ENCODE measurements around the gene ALPK3. TPM values are rescaled to one million over a fixed set of nuclear protein-coding genes. Genes with fewer than 3 reads are reported as not detected.

ALPK3 gene
- polyA plus RNA-seq, 1 donor (not counting 4 experiments of a cell fraction or from before 2014, with no cell fraction given): 0.07 TPM

DNA sequence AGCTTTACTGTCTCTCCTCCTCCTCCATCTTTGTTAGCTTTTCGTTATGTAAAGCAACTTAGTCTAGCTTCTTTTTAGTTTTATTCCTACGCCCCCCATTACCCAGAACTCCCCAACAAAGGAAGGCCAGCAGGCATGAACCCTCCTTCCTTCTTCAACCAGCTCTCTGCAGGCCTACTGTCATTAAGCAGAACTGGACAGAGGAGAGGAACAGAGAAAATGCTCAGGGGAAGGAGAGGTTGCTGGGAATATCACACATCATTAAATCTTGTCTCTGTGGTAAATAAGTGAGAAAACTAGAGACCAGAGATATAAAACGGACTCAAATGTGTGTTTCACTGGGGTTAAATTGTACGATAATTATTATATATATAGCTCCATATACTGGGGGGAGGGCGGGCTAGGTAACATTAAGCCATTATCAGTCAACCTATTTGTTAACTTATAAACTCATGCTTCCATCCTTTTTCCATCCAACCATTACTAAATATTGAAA, 48.0 kb downstream of the ALPK3 start:
- no peaks in the 10 kb centered on the region for H3K9me3 ChIP-seq (ENCODE audit: control insufficient read depth, low read depth, low read length)

GRCh38 chr15:84868037-84868880, 51.1 kb downstream of the ALPK3 start:
- no peak overlapping the region for H3K4me2 ChIP-seq (ENCODE audit: control insufficient read depth, extremely low read depth, insufficient read depth, low read depth, low read length)
- H3K79me2 ChIP-seq (ENCODE audit: control insufficient read depth, insufficient read depth, low read length): no peaks in the 10 kb centered on the region
- no peak for TF ChIP-seq EZH2 (IDR thresholded peaks at IDR 0.05; ENCODE audit: low read length)
- TF ChIP-seq, protein P1, sequence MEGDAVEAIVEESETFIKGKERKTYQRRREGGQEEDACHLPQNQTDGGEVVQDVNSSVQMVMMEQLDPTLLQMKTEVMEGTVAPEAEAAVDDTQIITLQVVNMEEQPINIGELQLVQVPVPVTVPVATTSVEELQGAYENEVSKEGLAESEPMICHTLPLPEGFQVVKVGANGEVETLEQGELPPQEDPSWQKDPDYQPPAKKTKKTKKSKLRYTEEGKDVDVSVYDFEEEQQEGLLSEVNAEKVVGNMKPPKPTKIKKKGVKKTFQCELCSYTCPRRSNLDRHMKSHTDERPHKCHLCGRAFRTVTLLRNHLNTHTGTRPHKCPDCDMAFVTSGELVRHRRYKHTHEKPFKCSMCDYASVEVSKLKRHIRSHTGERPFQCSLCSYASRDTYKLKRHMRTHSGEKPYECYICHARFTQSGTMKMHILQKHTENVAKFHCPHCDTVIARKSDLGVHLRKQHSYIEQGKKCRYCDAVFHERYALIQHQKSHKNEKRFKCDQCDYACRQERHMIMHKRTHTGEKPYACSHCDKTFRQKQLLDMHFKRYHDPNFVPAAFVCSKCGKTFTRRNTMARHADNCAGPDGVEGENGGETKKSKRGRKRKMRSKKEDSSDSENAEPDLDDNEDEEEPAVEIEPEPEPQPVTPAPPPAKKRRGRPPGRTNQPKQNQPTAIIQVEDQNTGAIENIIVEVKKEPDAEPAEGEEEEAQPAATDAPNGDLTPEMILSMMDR (optimal IDR thresholded peaks at IDR 0.05 in 1 of 3, IDR thresholded peaks at IDR 0.05 in 1 of 3, conservative IDR thresholded peaks at IDR 0.05 in 1 of 3; ENCODE audit: extremely low read depth in 1 of 3, insufficient read depth in 2 of 3, low read length in 3 of 3): no peak
- H3K36me3 ChIP-seq (ENCODE audit: control insufficient read depth in 2 of 2, extremely low read depth in 1 of 2, insufficient read depth in 2 of 2, low read length in 2 of 2): no peaks in the 10 kb centered on the region
- no peak overlapping the region for H3K4me3 ChIP-seq (ENCODE audit: control insufficient read depth in 2 of 3, extremely low read depth in 1 of 3, insufficient read depth in 2 of 3, low read depth in 1 of 3, low read length in 3 of 3)
- H2AFZ ChIP-seq (ENCODE audit: control insufficient read depth, low read length): no peak overlapping the region
- H3K9me3 ChIP-seq (ENCODE audit: control insufficient read depth, low read depth, low read length): no peaks in the 10 kb centered on the region
- FAIRE-seq (no peak), DNase-seq (ENCODE audit: low read depth, low spot score) (no peak)
- H4K20me1 ChIP-seq (ENCODE audit: control insufficient read depth, extremely low read depth, insufficient read depth, low read length): no peaks in the 10 kb centered on the region
- H3K9me1 ChIP-seq (ENCODE audit: control insufficient read depth, extremely low read depth, insufficient read depth, low read length): peaks cover 2% of the 10 kb centered on the region
- no peaks in the 10 kb centered on the region for H3K27me3 ChIP-seq (ENCODE audit: control insufficient read depth, extremely low read depth, insufficient read depth, low read length)
- H3K9ac ChIP-seq (ENCODE audit: control insufficient read depth, extremely low read depth, insufficient read depth, low read length): no peak overlapping the region
- H3K27ac ChIP-seq (ENCODE audit: control insufficient read depth, insufficient read depth, low read length): no peak overlapping the region
- H3K4me1 ChIP-seq (ENCODE audit: control insufficient read depth, extremely low read depth, insufficient read depth, low read length): no peaks in the 10 kb centered on the region
- dilution Hi-C loops (cut with MboI; ENCODE audit: extremely low pct_ligation_motif_present, low sequenced_read_pairs): no loop called here

More for the DNA sequence above, 48.0 kb downstream of the ALPK3 start:
- TF ChIP-seq EZH2 (IDR thresholded peaks at IDR 0.05; ENCODE audit: low read length): no peak
- TF ChIP-seq, protein P1 (optimal IDR thresholded peaks at IDR 0.05 in 1 of 3, IDR thresholded peaks at IDR 0.05 in 1 of 3, conservative IDR thresholded peaks at IDR 0.05 in 1 of 3; ENCODE audit: extremely low read depth in 1 of 3, insufficient read depth in 2 of 3, low read length in 3 of 3): no peak
- peaks cover 3% of the 10 kb centered on the region for H3K4me1 ChIP-seq (ENCODE audit: control insufficient read depth, extremely low read depth, insufficient read depth, low read length)
- H3K9ac ChIP-seq (ENCODE audit: control insufficient read depth, extremely low read depth, insufficient read depth, low read length): no peak overlapping the region
- dilution Hi-C loops (cut with MboI; ENCODE audit: extremely low pct_ligation_motif_present, low sequenced_read_pairs): no loop called here
- H3K4me3 ChIP-seq (ENCODE audit: control insufficient read depth in 2 of 3, extremely low read depth in 1 of 3, insufficient read depth in 2 of 3, low read depth in 1 of 3, low read length in 3 of 3): no peak overlapping the region
- DNase-seq (ENCODE audit: low read depth, low spot score) (no peak), FAIRE-seq (no peak)
- H2AFZ ChIP-seq (ENCODE audit: control insufficient read depth, low read length): no peak overlapping the region
- H3K4me2 ChIP-seq (ENCODE audit: control insufficient read depth, extremely low read depth, insufficient read depth, low read depth, low read length): no peak overlapping the region
- H3K27me3 ChIP-seq (ENCODE audit: control insufficient read depth, extremely low read depth, insufficient read depth, low read length): no peaks in the 10 kb centered on the region
- H3K9me1 ChIP-seq (ENCODE audit: control insufficient read depth, extremely low read depth, insufficient read depth, low read length): peaks cover 2% of the 10 kb centered on the region
- H3K79me2 ChIP-seq (ENCODE audit: control insufficient read depth, insufficient read depth, low read length): no peaks in the 10 kb centered on the region
- no peak overlapping the region for H3K27ac ChIP-seq (ENCODE audit: control insufficient read depth, insufficient read depth, low read length)
- H4K20me1 ChIP-seq (ENCODE audit: control insufficient read depth, extremely low read depth, insufficient read depth, low read length): no peaks in the 10 kb centered on the region
- no peaks in the 10 kb centered on the region for H3K36me3 ChIP-seq (ENCODE audit: control insufficient read depth in 2 of 2, extremely low read depth in 1 of 2, insufficient read depth in 2 of 2, low read length in 2 of 2)
